ENCODE measurements around the gene CARD11.

The CARD11 gene

DNA sequence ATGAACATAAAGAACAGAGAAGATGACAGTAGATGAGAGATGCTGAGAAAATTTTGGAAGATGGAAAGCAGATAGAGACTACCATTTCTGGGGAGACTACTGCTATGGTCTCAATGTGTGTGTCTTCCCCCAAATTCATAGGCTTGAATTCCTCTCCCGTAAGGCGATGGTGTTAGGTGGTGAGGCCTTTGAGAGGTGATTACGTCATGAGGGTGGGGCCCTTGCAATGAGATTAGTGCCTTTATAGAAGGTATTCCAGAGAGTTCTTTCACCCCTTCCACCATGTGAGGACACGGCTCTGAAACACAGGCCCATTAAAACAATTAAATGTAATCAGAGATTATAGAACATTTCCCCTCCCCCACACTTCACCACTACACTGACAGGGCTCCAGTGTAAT lies 23.9 kb downstream of the CARD11 start:
- no peak for DNase-seq

GRCh38 chr7:3013975-3014792 lies 29.5 kb downstream of the CARD11 start:
- DNase-seq, result no peak

GRCh38 chr7:3011211-3011852 lies 32.3 kb downstream of the CARD11 start:
- no peak for DNase-seq

DNA sequence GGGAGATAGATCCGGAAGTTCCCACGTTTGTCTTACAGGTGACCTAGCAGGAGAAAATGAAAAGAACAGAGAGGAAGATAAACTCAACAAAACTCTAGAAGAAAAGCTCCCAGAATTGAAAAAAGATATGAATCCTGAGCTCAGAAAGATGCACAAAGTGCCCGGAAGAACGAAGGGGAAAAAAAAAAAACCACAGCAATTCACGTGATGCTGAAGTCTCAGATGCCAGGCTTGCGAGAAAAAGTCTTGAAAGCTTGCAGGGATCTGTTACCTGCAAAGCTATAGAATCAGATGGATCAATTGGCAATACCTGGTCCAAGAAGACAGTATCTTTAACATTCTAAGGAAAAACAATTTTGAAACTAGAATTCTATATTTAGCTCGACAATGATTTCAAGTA lies 33.5 kb downstream of the CARD11 start:
- no peak for DNase-seq

DNA sequence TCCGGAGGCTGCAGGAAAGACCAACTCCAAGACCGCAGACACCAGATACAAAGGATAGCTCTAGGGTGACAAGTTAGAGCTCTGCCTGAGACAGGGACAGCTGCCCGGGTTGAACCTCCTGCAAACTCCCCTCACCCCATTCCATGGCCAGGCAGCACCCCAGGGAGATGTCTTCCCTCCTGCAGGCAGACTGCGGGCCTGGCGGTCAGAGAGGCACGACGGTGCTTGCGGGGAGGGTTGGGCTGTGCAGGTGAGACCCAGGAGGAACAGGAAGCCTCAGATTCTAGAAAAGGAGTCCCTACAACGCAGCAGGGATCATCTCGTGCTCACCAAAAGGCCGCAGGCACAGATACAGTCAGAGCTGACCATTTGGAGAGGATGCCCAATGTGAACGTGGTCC lies 34.6 kb downstream of the CARD11 start:
- DNase-seq, result no peak

- DNase-seq, result no peak
Observed at GRCh38 chr7:3008386-3008785, 35.3 kb downstream of the CARD11 start.

DNA sequence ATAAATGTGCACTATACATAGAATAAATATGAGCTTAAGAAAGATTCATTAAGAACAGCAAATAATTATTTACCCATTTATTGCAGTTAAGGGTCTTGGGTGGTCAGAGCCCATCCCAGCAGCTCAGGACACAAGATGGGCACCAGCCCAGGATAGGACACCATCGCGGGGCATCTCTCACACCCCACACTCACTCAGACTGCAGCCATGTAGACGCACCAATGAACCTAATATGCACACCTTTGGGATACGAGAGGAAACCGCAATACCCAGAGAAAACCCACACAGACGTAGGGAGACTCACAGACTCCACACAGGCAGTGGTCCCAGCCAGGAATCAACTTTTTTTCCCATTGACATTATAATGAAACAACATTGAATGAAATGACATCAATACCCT lies 36.0 kb downstream of the CARD11 start:
- no peak for DNase-seq

DNA sequence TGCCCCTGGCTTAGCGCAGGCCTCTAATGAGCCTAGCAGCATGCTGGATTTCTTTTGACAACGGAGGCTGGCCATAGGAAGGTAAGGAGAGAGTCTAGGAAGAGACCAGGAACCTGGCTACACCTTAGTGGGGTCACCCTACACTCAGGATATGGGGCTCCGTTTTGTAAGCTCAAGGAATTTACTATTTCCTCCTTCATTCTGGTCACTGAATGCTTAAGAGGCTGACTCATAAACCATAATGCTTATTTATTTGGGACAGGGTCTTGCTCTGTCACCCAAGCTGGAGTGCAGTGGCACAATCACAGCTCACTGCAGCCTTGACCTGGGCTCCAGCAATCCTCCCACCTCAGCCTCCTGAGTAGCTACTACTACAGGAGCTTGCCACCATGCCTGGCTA lies 38.4 kb downstream of the CARD11 start:
- no peak for DNase-seq

DNA sequence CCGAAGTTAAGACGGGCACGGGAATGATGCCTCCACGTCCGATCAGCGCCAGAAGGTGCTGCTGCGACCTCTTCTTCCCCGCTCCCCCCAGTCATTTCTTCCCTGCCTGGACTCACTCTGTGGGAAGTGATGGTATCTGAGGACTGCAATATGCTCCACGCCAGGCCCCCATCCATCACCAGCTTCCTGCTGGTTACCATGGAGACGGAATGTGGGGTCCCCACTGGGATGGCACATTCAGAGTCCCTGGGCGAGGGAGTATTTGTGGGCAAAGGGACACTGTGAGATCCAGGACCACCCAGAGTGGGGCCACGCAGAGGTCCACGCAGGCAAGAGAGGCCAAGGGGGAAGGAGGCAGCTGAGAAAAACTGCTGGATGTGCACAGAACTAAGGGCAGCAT lies 39.7 kb downstream of the CARD11 start:
- DNase-seq, result no peak

DNA sequence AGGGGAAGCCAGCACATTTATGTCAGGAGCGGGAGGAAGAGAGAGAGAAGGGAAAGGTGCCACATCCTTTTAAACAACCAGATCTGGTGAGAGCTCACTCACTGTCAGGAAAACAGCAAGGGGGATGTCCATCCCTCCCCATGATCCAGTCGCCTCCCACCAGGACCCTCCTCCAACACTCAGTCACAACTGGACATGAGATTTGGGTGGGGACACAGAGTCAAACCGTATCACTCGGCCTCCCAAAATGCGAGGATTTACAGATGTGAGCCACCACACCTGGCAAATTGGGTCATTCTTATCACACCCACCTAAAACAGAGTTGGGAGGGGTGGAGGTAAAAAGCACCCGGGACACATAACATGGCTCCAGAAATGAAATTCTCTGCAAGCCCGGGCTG lies 41.0 kb downstream of the CARD11 start:
- no peak for DNase-seq

- DNase-seq, result no peak
Observed at GRCh38 chr7:3000566-3000965, 43.1 kb downstream of the CARD11 start.

DNA sequence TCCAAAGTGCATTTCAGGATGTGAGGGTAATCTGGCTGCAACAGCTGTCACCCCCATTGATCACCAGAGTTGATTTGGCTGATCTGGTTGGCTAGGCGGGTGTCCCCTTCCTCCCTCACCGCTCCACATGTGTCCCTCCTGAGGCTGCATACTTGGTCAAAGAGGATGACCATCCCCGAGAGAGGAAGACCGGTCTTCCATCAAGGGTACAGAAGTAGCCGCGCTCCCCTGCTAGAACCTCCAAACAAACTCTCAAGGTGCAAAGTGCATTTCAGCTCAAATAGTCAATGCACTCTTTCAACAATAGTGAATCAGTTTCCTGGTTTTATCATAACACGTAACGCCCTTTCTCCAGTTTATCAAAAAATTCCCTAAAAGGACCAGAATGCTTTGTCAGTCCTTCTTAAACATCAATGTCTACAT lies 44.6 kb downstream of the CARD11 start:
- no peak for DNase-seq

DNA sequence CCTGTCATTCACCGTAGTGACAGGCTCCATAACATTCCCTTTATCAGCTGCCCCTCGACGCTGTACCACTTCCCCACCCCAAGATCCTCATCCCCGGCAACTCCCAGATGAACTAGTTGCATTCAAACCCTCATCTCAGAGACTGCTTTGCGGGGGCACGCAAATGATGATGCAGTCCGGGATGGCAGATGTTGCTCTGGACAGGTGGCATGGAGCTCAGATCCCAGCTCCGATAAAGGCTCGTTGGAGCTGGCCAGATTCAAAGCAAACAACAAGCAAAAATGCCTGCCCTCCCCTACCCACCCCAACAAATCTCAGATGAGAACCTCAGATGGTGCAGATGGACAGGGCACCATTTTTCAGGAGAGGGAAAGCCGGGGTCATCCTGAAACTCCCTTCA lies 46.7 kb downstream of the CARD11 start:
- no peak for DNase-seq

DNA sequence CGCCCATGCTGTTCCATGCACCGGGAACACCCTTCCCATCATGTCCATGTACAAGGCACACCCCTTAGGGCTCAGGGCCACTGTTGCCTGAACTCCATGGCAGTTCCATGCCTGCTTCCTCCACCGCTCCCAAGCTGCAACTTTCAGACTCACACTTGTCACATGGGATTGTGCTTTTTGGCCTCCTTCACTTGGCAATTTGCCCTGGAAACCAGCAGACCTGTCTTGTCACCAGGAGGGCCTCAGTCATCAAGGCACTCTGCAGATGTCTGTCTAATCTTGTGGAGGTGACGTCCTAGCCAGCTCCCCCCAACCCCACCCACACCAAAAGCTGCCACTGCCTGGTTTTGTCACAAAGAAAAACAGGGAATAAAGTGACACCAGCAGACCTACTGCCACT lies 47.5 kb downstream of the CARD11 start:
- DNase-seq, result no peak

DNA sequence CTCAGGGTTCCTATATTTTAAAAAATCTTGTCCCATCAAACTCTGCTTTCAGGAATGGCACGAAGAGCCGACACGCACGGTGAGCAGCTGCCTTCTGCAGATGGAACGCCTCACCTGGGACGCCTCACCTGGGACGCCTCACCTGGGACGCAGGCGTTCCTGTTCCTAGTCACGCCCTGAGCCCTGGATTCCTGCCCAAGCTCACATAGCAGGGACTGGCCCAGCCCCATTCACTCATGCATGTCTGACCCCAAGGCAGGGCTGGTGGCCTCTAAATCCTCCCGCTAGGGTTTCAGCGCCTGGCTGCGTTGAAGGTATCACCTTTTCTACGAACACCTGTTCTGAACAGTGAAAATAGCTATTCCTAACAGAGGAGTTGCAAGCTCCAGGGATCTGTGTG lies 49.8 kb downstream of the CARD11 start:
- DNase-seq, result peak in 1 of 2 experiments; percentile 55

DNA sequence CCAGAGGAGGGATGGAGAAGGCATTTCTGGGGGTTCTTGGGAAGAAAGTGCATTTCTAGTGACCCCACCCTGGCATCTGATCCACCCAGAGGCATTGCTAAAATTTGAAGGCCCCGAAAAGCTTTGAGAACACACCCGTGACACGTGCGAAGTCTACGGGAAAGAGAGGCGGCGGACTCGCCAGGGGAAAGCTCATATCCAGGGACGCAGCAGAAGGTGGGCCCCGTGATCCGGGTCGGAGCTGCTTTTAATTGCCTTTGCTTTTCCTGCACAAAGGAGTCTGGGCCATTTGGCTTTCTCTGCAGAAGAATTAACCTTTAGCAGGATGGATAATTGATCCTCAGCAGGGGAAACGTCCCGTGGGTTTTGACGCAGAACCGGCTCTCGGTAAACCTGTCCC lies 50.3 kb downstream of the CARD11 start:
- no peak for DNase-seq

DNA sequence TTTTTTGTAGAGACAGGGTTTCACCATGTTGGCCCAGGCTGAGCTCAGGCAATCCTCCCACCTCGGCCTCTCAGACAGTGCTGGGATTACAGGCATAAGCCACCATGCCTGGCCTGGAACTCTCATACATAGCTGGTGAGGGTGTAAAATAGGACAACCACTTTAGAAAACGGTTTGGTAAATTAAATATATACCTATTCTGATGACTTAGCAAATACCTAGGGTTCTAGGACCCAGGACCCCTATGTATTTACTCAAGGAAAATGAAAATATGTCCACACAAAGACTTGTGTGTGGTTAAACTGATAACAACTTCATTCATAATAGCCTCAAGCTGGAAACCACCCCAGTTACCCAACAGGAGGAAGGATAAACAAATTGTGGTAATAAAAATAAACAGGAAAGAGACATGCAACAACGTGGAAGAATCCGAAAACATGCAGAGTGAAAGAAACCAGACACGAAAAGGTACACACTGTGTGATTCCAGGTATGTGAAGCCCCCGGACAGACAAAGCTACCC lies 52.7 kb downstream of the CARD11 start:
- DNase-seq, result no peak

DNA sequence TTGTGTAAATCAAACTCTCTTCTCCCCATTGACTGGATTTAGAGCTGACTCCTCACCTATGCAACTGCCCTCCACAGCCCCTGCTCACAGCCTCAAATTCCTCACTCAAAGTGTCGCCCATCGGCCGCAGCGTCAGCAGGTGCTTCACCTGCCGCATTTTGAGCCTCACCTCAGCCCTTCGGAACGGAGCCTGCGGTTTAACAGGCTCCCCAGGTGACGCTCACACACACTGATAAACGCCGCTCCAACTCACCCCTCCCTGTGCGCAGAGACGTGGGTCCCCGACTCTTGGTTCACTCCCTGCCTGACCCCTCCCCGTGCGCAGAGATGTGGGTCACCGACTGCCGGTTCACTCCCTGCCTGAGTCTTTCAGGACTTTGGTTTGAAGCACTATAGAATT lies 57.1 kb downstream of the CARD11 start:
- peak in 1 of 2 experiments; percentile 37 for DNase-seq

DNA sequence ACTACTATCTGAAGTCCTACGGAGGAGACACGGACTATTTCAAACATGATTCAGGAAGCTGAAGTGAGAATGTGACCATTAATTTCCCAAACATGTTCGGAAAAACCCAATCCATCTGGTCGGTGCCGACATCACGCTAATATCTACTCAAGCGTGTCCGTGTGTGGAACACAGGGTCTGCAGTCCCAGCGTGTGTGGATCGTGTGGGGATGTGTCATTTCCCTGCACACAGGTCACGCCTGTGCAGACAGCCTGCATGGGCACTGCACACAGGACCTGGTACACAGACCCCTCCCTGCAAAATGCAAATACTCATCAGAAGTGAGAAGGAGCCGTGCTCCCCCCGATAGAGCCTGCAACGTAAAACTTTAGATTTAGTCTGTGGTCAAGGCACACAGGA lies 57.8 kb downstream of the CARD11 start:
- peak in 1 of 2 experiments; percentile 15 for DNase-seq

DNA sequence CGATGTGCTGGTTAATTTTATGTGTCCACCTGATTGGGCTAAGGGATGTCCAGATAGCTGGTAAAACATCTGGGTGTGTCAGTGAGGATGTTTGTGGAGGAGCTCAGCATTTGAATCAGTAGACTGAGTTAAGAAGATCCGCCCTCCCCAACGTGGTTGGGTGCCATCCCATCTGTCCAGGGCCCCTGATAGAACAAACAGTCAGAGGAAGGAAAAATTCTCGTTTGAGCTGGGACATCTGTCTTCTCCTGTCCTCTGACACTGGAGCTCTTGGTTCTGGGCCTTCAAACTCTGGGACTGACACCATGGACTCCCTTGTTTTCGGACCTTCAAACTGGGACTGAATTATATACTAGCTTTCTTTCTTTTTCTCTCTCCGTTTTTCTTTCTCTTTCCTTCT lies 59.6 kb downstream of the CARD11 start:
- DNase-seq, result no peak

DNA sequence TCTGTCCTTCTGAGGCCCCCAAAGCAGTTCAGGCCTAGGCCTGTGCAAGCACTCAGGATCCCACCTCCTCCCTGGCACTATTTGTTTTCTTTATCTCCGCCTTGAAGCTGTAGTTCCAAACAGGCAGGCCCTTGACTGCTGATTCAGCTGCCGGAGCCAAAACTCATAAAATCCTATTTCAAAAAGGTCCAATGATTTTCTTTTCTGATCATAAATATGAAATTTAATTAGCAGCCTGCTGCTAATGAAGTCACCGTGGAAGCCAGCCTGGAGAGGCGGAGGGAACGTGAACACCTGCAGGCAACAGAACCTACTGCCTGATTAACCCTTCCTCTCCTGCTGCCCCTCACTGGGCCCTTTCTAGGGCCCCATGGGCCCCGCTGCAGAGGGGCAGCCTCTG lies 60.1 kb downstream of the CARD11 start:
- no peak for DNase-seq

GRCh38 chr7:2982831-2983230 lies 60.8 kb downstream of the CARD11 start:
- no peak for DNase-seq

DNA sequence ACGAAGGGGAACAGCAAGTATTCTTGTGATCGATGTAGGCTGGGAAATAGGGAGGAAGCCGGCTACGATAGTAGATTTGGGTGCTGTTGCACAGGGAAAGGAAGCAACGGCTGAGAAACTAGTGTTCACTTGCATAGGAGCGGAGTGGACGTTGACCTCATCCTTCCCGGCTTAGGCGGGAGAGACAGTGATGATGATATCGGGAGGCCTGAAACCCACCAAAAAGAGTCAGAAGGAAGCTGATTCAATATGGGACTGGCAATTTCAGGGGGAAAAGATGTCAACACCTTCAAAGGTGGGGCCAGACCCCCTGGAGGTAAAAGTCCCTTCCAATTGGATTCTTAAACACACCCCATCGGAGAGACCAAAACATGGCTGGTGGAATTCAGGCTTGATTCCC lies 61.3 kb downstream of the CARD11 start:
- no peak for DNase-seq

DNA sequence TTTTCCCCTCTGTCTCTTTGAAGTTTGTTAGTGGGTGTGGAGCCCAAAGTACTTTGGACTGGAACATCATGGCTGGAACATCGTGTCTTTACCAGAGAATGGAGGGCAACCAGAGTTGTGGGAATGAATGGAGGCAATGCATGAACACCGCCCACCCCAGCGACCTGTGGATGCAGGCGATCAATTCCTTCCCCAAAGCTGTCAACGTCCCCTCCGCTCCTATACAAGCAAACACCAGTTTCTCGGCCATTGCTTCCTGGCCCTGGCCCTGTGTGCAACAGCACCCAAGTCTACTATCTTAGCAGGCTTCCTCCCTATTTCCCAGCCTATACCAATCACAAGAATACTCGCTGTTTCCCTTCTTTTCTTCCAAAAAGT lies 62.6 kb downstream of the CARD11 start:
- no peak for DNase-seq

Measured in NCI-H526 (cell line).